K562 (cell line): ENCODE measurements around the gene SOSTDC1. TPM values are rescaled to one million over a fixed set of nuclear protein-coding genes. Genes with fewer than 3 reads are reported as not detected.

ENCODE experiments used
- ARID1B ChIP-seq: fragments of 450-650 bp; IDR thresholded peaks from 2 replicates; pipeline ENCODE4 v1.6.1; 2016; ENCODE audit warnings: antibody characterized with exemption, mild to moderate bottlenecking, inconsistent platforms
- ATF7 ChIP-seq: fragments of 450-650 bp; IDR thresholded peaks from 2 replicates; pipeline ENCODE4 v1.7.1; 2014; ENCODE audit warnings: mild to moderate bottlenecking, moderate library complexity
- C11orf30 ChIP-seq: fragments of 450-650 bp; IDR thresholded peaks from 2 replicates; pipeline ENCODE4 v1.6.1; 2016; ENCODE audit warnings: low read depth, mild to moderate bottlenecking
- EP300 ChIP-seq: IDR thresholded peaks from 2 replicates; pipeline ENCODE4 v1.6.1; 2012; ENCODE audit warnings: low read length, improper control_type of control experiment
- GABPA ChIP-seq: fragments of 200-800 bp; sonication (Bioruptor generic); conservative IDR thresholded peaks from 2 replicates; pipeline ENCODE4 v1.6.1; 2016; ENCODE audit warnings: low read depth, missing genetic modification characterization, missing compliant biosample characterization
- IRF9 ChIP-seq: fragments of 450-650 bp; IDR thresholded peaks from 2 replicates; pipeline ENCODE4 v1.6.1; 2016; ENCODE audit warnings: missing biosample characterization, missing genetic modification characterization
- L3MBTL2 ChIP-seq: fragments of 450-650 bp; IDR thresholded peaks from 2 replicates; pipeline ENCODE4 v1.6.1; 2016; ENCODE audit warnings: mild to moderate bottlenecking, moderate library complexity
- MEF2D ChIP-seq: conservative IDR thresholded peaks from 2 replicates; pipeline ENCODE4 v1.6.1; 2016; ENCODE audit warnings: low read depth, missing genetic modification characterization, missing compliant biosample characterization
- NFIX ChIP-seq: fragments of 250-450 bp; sonication (Bioruptor Pico); IDR thresholded peaks from 2 replicates; pipeline ENCODE4 v1.4.0; 2020; ENCODE audit warnings: low read depth, mild to moderate bottlenecking, moderate library complexity
- NFRKB ChIP-seq: fragments of 450-650 bp; IDR thresholded peaks from 2 replicates; pipeline ENCODE4 v1.6.1; 2016; ENCODE audit warnings: low read depth
- NR2C1 ChIP-seq, 2 experiments: fragments of 450-650 bp; IDR thresholded peaks; 2 replicates each; pipeline ENCODE4 v1.6.1; 2017; ENCODE audit warnings: mild to moderate bottlenecking in 2 of 2, antibody characterized with exemption in 1 of 2, inconsistent platforms in 1 of 2, missing compliant biosample characterization in 1 of 2, missing genetic modification characterization in 1 of 2
- PATZ1 ChIP-seq: fragments of 250-450 bp; sonication (Bioruptor Pico); IDR thresholded peaks from 2 replicates; pipeline ENCODE4 v1.5.0; 2020; ENCODE audit warnings: mild to moderate bottlenecking, borderline replicate concordance
- PHF20 ChIP-seq: fragments of 450-650 bp; IDR thresholded peaks from 2 replicates; pipeline ENCODE4 v1.6.1; 2018; ENCODE audit not compliant: partially characterized antibody
- RNF2 ChIP-seq: sonication (generic); IDR thresholded peaks from 2 replicates; pipeline ENCODE4 v1.6.1; 2016
- SIN3A ChIP-seq, 2 experiments: fragments of 150-350 bp in 1 of 2; IDR thresholded peaks; 2 replicates each; pipeline ENCODE4 v1.6.1; 2011 to 2016; ENCODE audit warnings: borderline replicate concordance in 2 of 2, low read depth in 2 of 2, low read length in 2 of 2, mild to moderate bottlenecking in 2 of 2, moderate library complexity in 2 of 2; ENCODE audit not compliant: control insufficient read depth in 1 of 2
- SMARCC2 ChIP-seq: fragments of 450-650 bp; IDR thresholded peaks from 2 replicates; pipeline ENCODE4 v1.6.1; 2017; ENCODE audit warnings: antibody characterized with exemption, moderate library complexity, mild to moderate bottlenecking, low read depth
- ZC3H4 ChIP-seq: sonication (generic); formaldehyde crosslinking; IDR thresholded peaks from 2 replicates; pipeline ENCODE4 v1.9.0; 2021; ENCODE audit warnings: missing genetic modification reagents, borderline replicate concordance
- ZNF175 ChIP-seq: fragments of 200-800 bp; sonication (Bioruptor generic); IDR thresholded peaks from 2 replicates; pipeline ENCODE4 v1.6.1; 2016; ENCODE audit warnings: low read depth, mild to moderate bottlenecking, missing genetic modification characterization, missing compliant biosample characterization
- ZNF197 ChIP-seq: fragments of 200-800 bp; sonication (Bioruptor generic); IDR thresholded peaks from 2 replicates; pipeline ENCODE4 v1.6.1; 2016; ENCODE audit warnings: low read depth, missing genetic modification characterization, missing compliant biosample characterization
- ZNF224 ChIP-seq: sonication (generic); formaldehyde crosslinking; IDR thresholded peaks from 2 replicates; pipeline ENCODE4 v1.8.0; 2022; ENCODE audit warnings: mild to moderate bottlenecking, missing genetic modification reagents
- ZNF316 ChIP-seq: fragments of 450-650 bp; IDR thresholded peaks from 2 replicates; pipeline ENCODE4 v1.6.1; 2016
- ZNF592 ChIP-seq: fragments of 450-650 bp; IDR thresholded peaks from 2 replicates; pipeline ENCODE4 v1.6.1; 2017; ENCODE audit warnings: antibody characterized with exemption, mild to moderate bottlenecking
- polyA plus RNA-seq, 8 experiments: library from polyadenylated mRNA; depleted of rRNA in 4 of 8; stranded (reverse) in 5 of 8; unstranded in 3 of 8; fragments of >200 nt; fragmentation: Nextera tagmentation in 2 of 8; fragmentation: Illumina TruSeq in 1 of 8; extraction: Ambion mirVana in 2 of 8; extraction: Trizol in 1 of 8; gene quantifications; 2 replicates each; pipeline versions ENCODE4 v1.2.1 to v1.2.3, GENCODE V29; 2011 to 2014; ENCODE audit warnings: inconsistent platforms in 1 of 8, missing spikeins in 1 of 8
- total RNA-seq, 7 experiments: library from RNA; depleted of rRNA in 6 of 7; stranded (reverse); fragments of >200 nt in 6 of 7; fragmentation: Illumina TruSeq in 2 of 7; extraction: Trizol in 2 of 7; gene quantifications; 2 replicates each; pipeline versions ENCODE4 v1.2.1 to v1.2.3, GENCODE V29; 2011 to 2021; ENCODE audit warnings: low replicate concordance in 1 of 7

SOSTDC1 gene
- total and polyA plus RNA-seq, 9 of the 15 experiments (the other 6 are each of a cell fraction or from before 2014, with no cell fraction given): 8.3 to 48.6 (median 15.9) TPM

GRCh38 chr7:16492513-16493062 is 27.1 kb upstream of the SOSTDC1 start (continued):
- TF ChIP-seq IRF9 (peak; percentile 59; the same call in 1 of the 2 replicates), MEF2D (peak; percentile 32; the same call in 1 of the 2 replicates), PHF20 (no peak), GABPA (tag) (0 out of 2 replicates have a peak, but pooled peaks have one; percentile 52), SMARCC2 (peak; percentile 16; the same call in 1 of the 2 replicates), C11orf30 (peak; percentile 90), SIN3A (IDR thresholded peaks at IDR 0.05; ENCODE audit: borderline replicate concordance in 2 of 2, control insufficient read depth in 1 of 2, low read depth in 2 of 2, low read length in 2 of 2) (no peak), ZNF197 (0 out of 2 replicates have a peak, but pooled peaks have one; percentile 64), ZC3H4 (CRISPR knock-in tag) (no peak), NR2C1 (IDR thresholded peaks at IDR 0.05) (no peak), NR2C1 (tag; IDR thresholded peaks at IDR 0.05) (0 out of 2 replicates have a peak, but pooled peaks have one; percentile 20), ZNF592 (peak; percentile 75; the same call in 1 of the 2 replicates), PATZ1 (CRISPR knock-in tag) (peak; percentile 42; the same call in 1 of the 2 replicates), NFIX (CRISPR knock-in tag) (no peak), NFRKB (peak; percentile 75), ZNF316 (peak; percentile 91), EP300 (peak; percentile 92), ZNF175 (CRISPR knock-in tag) (peak; percentile 97), ZNF224 (CRISPR knock-in tag) (no peak), RNF2 (peak; percentile 80; the same call in 1 of the 2 replicates), ARID1B (peak; percentile 70), L3MBTL2 (peak; percentile 34; the same call in 1 of the 2 replicates), ATF7 (peak; percentile 73; the same call in 1 of the 2 replicates)
